ENCODE results near the gene TOM1L1.

Gene TOM1L1

DNA sequence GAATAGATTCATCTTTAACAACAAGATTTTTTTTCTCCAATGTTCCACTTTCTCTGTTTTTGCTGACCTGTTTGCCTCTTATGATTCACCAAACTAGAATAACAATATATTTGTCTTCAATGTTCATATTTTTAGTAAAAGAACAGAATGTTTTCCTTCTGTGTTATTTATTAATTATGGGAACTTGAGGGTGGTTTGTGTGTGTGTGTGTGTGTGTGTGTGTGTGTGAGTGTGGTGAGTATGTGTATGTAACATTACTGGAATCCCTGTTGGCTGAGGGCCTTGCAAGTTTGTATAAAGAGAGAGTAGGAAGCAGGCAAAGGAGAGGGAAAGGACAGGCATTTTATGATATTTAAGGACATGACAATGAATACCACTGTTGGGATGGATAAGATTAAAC lies 81.7 kb downstream of the TOM1L1 start:
- Histone ChIP-seq H3K4me1 (ENCODE audit: control insufficient read depth, insufficient read depth, low read length) (no peaks in the 10 kb centered on the region), H3K27me3 (ENCODE audit: control insufficient read depth, insufficient read depth, low read length) (no peaks in the 10 kb centered on the region), H3K9ac (ENCODE audit: low read length) (no peak overlapping the region), H3K27ac (ENCODE audit: low read depth, low read length) (no peak overlapping the region), H3K4me3 (ENCODE audit: low read length) (no peak overlapping the region), H3K36me3 (ENCODE audit: control insufficient read depth, insufficient read depth, low read length) (no peaks in the 10 kb centered on the region)

DNA sequence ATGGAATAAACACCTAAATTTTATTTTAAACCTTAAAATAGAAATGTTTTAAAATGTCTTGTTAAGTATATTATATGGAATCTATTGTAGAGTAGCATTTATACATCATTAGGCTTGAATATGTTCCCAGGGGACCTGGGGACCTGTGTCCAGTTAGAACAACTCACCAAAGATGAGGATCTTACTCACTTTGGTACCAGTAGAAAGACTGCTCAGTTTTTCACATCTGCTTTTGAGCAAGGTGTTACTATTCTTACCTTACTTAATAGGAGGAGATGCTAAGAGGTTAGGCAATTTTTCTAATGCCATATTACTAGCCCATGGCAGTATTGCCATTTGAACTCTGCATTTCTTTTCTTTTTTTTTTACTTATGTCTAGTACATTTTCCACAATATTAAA lies 82.6 kb downstream of the TOM1L1 start:
- no peak overlapping the region for H3K27ac ChIP-seq (ENCODE audit: low read depth, low read length)
- H3K27me3 ChIP-seq (ENCODE audit: control insufficient read depth, insufficient read depth, low read length), result no peaks in the 10 kb centered on the region
- H3K4me3 ChIP-seq (ENCODE audit: low read length), result no peak overlapping the region
- no peak overlapping the region for H3K9ac ChIP-seq (ENCODE audit: low read length)
- H3K4me1 ChIP-seq (ENCODE audit: control insufficient read depth, insufficient read depth, low read length), result no peaks in the 10 kb centered on the region
- H3K36me3 ChIP-seq (ENCODE audit: control insufficient read depth, insufficient read depth, low read length), result no peaks in the 10 kb centered on the region

DNA sequence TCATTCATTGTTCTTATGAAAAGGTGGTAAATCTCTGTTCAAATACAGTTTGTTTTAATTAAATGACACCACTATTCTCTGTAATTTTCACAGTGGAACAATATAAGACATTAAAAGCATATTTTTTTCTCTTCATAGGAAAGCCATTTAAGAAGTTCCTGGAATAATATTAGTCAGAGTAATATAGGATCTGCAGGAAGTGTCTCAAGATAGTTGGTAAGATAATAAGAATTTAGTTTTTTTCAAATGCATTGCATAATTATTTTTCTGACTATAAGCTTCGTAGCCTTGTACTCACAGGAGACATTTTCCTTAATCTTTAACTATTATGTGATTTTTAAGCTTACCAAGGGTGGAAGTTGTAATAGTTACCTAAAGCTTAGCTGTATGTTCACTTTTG lies 84.8 kb downstream of the TOM1L1 start:
- Histone ChIP-seq H3K4me3 (ENCODE audit: low read length) (no peak overlapping the region), H3K27ac (ENCODE audit: low read depth, low read length) (no peak overlapping the region), H3K36me3 (ENCODE audit: control insufficient read depth, insufficient read depth, low read length) (no peaks in the 10 kb centered on the region), H3K27me3 (ENCODE audit: control insufficient read depth, insufficient read depth, low read length) (no peaks in the 10 kb centered on the region), H3K9ac (ENCODE audit: low read length) (no peak overlapping the region), H3K4me1 (ENCODE audit: control insufficient read depth, insufficient read depth, low read length) (no peaks in the 10 kb centered on the region)

DNA sequence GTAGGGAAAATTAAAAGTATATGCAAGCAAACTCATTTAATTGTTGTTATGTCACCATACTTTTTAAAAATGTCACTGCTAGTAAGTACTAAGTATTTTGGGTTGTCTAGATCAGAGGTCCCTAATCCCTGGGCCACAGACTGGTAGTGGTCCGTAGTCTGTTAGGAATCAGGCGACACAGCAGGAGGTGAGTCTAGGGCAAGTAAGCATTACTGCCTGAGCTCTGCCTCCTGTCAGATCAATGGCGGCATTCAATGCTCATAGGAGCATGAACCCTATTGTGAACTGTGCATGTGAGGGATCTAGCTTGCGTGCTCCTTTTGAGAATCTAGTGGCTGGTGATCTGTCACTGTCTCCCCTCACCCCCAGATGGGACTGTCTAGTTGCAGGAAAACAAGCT lies 89.5 kb downstream of the TOM1L1 start:
- H3K36me3 ChIP-seq (ENCODE audit: control insufficient read depth, insufficient read depth, low read length), result no peaks in the 10 kb centered on the region
- no peak overlapping the region for H3K9ac ChIP-seq (ENCODE audit: low read length)
- H3K4me1 ChIP-seq (ENCODE audit: control insufficient read depth, insufficient read depth, low read length), result no peaks in the 10 kb centered on the region
- H3K4me3 ChIP-seq (ENCODE audit: low read length), result no peak overlapping the region
- no peak overlapping the region for H3K27ac ChIP-seq (ENCODE audit: low read depth, low read length)
- no peaks in the 10 kb centered on the region for H3K27me3 ChIP-seq (ENCODE audit: control insufficient read depth, insufficient read depth, low read length)

DNA sequence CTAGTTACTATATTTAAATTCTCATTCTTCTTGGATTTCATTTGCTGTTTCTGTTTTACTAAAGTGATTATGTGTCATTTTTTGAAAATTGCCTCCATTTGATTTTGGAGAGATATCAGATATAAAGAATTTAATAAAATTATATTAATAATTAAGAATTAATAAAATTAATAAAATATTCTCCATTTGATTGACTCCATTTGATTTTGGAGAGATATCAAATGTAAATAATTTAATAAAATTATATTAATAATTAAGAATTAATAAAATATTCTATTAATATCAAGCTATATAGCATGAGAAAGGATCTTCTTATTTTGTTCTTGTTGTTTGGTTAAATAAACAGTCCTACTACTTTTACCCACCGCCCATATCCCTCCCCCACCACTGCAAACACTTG lies 90.9 kb downstream of the TOM1L1 start:
- Histone ChIP-seq H3K4me3 (ENCODE audit: low read length) (no peak overlapping the region), H3K27ac (ENCODE audit: low read depth, low read length) (no peak overlapping the region), H3K9ac (ENCODE audit: low read length) (no peak overlapping the region), H3K4me1 (ENCODE audit: control insufficient read depth, insufficient read depth, low read length) (no peaks in the 10 kb centered on the region), H3K27me3 (ENCODE audit: control insufficient read depth, insufficient read depth, low read length) (no peaks in the 10 kb centered on the region), H3K36me3 (ENCODE audit: control insufficient read depth, insufficient read depth, low read length) (no peaks in the 10 kb centered on the region)

DNA sequence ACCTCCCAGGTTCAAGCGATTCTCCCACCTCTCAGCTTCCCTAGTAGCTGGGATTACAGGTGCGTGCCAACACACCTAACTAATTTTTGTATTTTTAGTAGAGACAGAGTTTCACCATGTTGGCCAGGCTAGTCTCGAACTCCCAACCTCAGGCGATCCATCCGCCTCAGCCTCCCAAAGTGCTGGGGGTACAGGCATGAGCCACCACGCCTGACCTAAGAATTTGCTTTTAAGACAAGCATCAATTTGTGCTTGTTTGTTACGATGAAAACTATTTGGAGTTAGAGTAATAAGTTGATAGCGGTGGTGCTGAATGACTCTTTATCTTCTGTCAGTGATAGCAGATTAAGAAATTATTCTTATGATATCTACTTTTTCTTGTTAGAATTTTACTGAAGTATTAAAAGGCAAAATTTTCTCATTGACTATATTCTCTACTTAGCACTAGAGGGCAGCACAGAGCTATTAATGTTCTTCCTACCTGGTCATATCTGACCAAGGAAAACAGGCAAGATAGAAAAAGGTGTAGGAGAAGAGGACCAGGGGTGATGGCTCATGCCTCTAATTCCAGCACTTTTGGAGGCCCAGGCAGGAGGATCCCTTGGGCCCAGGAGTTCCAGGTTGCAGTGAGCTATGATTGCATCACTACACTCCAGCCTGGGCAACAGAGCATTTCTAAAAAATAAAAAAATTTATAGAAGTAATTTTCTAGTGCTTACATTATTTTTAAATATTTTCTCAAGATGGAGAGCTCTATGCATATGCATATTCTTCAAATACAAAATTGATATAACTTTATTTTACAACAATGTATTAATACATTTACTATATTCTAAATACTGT lies 92.4 kb downstream of the TOM1L1 start:
- no peaks in the 10 kb centered on the region for H3K4me1 ChIP-seq (ENCODE audit: control insufficient read depth, insufficient read depth, low read length)
- no peaks in the 10 kb centered on the region for H3K27me3 ChIP-seq (ENCODE audit: control insufficient read depth, insufficient read depth, low read length)
- H3K4me3 ChIP-seq (ENCODE audit: low read length), result no peak overlapping the region
- H3K9ac ChIP-seq (ENCODE audit: low read length), result no peak overlapping the region
- no peaks in the 10 kb centered on the region for H3K36me3 ChIP-seq (ENCODE audit: control insufficient read depth, insufficient read depth, low read length)
- no peak overlapping the region for H3K27ac ChIP-seq (ENCODE audit: low read depth, low read length)

DNA sequence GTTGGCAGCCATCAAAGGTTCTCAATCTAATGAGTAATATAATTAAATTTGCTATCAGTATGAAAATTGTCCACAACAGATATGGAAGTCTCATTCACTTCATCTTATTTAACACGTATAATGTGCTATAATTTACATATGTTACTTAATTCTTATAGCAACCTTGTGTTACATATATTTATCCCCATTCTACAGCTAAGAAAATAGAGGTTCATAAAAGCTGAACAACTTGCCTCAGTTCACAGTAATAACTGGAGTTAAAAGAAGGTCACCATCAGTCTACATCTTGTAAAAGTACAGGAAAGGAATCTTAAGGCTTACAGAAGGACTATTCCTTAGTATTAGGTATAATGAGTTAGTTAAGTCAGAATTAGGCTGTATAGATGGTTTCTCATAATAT lies 95.8 kb downstream of the TOM1L1 start:
- no peak overlapping the region for H3K4me3 ChIP-seq (ENCODE audit: low read length)
- no peaks in the 10 kb centered on the region for H3K4me1 ChIP-seq (ENCODE audit: control insufficient read depth, insufficient read depth, low read length)

DNA sequence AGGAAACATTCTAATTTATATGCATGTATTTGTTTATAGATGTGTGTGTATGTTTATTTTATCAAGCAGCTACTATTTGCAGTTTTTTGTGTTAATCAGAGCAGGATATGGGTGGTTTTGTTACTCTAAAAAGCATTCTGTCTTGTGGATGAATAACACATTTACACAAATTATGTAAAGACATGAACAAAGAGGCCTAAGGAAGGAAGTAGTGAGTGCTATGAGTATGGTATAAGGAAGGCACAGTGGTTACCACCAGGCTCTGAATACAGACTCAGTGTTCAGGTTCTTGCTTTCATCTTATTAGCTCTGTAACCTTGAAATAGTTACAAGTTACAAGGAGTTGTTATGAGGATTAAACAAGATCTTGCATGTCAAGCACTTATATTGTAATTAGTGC lies 101.8 kb downstream of the TOM1L1 start:
- Histone ChIP-seq H3K4me3 (ENCODE audit: low read length) (no peak overlapping the region), H3K4me1 (ENCODE audit: control insufficient read depth, insufficient read depth, low read length) (no peaks in the 10 kb centered on the region), H3K36me3 (ENCODE audit: control insufficient read depth, insufficient read depth, low read length) (no peaks in the 10 kb centered on the region), H3K27ac (ENCODE audit: low read depth, low read length) (no peak overlapping the region), H3K9ac (ENCODE audit: low read length) (no peak overlapping the region), H3K27me3 (ENCODE audit: control insufficient read depth, insufficient read depth, low read length) (no peaks in the 10 kb centered on the region)

More for the DNA sequence above, 95.8 kb downstream of the TOM1L1 start:
- H3K36me3 ChIP-seq (ENCODE audit: control insufficient read depth, insufficient read depth, low read length), result no peaks in the 10 kb centered on the region
- H3K27ac ChIP-seq (ENCODE audit: low read depth, low read length), result no peak overlapping the region
- H3K27me3 ChIP-seq (ENCODE audit: control insufficient read depth, insufficient read depth, low read length), result no peaks in the 10 kb centered on the region
- H3K9ac ChIP-seq (ENCODE audit: low read length), result no peak overlapping the region

DNA sequence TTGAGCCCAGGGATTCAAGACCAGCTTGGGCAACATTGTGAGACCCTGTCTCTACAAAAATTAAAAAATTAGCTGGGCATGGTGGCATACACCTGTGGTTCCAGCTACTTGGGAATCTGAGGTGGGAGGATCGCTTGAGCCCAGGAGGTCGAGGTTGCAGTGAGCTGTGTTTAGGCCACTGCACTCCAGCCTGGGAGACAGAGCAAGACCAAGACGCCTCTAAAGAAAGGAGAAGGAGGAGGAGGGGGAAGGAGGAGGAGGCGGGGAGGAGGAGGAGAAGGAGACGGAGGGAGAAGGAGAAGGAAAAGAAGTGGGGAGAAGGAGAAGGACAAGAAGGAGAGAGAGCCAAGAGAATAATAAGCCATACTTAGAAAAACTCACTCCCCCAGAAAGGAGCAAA lies 103.8 kb downstream of the TOM1L1 start:
- H3K4me3 ChIP-seq (ENCODE audit: low read length), result no peak overlapping the region
- no peak overlapping the region for H3K27ac ChIP-seq (ENCODE audit: low read depth, low read length)
- no peaks in the 10 kb centered on the region for H3K36me3 ChIP-seq (ENCODE audit: control insufficient read depth, insufficient read depth, low read length)
- no peaks in the 10 kb centered on the region for H3K27me3 ChIP-seq (ENCODE audit: control insufficient read depth, insufficient read depth, low read length)
- no peak overlapping the region for H3K9ac ChIP-seq (ENCODE audit: low read length)
- no peaks in the 10 kb centered on the region for H3K4me1 ChIP-seq (ENCODE audit: control insufficient read depth, insufficient read depth, low read length)

DNA sequence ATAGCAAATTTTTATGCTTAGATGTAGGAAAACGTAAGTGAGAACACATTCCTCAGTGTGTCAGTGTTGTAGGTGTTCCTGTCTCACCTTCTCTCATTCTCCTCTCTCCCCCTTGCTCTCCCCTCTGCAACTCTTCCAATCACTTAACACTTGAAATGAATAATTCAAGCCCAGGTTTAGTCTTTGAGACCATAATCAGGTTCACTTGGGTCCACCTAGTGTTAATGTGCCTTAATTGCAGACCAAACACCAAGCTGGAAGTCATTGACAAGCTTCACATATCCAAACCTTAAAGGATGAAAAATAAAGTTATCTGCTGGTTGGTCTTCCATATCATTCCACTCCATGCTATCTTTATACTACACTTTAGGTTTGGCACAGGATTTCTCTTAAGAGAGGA lies 104.9 kb downstream of the TOM1L1 start:
- H3K4me1 ChIP-seq (ENCODE audit: control insufficient read depth, insufficient read depth, low read length), result no peaks in the 10 kb centered on the region

More for the DNA sequence above, 104.9 kb downstream of the TOM1L1 start:
- Histone ChIP-seq H3K27me3 (ENCODE audit: control insufficient read depth, insufficient read depth, low read length) (no peaks in the 10 kb centered on the region), H3K9ac (ENCODE audit: low read length) (no peak overlapping the region), H3K4me3 (ENCODE audit: low read length) (no peak overlapping the region), H3K36me3 (ENCODE audit: control insufficient read depth, insufficient read depth, low read length) (no peaks in the 10 kb centered on the region), H3K27ac (ENCODE audit: low read depth, low read length) (no peak overlapping the region)

Measured in rectal smooth muscle tissue (tissue), 1 donor.